Neuronal stem cell (in vitro differentiated cells): ENCODE results near the gene ATP1A3.

Experiments used
- DNase-seq: peaks from one replicate; pipeline ENCODE4 v3.0.0-alpha.2; 2013; ENCODE audit warnings: low spot score
- H2AFZ ChIP-seq: one replicate; pipeline ENCODE4 v1.6.1; 2013; ENCODE audit warnings: mild to moderate bottlenecking, low read length, inconsistent platforms
- H2AK5ac ChIP-seq: 2 replicates; pipeline ENCODE4 v1.6.1; 2013; ENCODE audit warnings: low read depth, mild to moderate bottlenecking, inconsistent platforms, low read length, moderate library complexity, mixed read lengths
- H2BK120ac ChIP-seq: 2 replicates; pipeline ENCODE4 v1.6.1; 2013; ENCODE audit warnings: low read depth, mild to moderate bottlenecking, inconsistent platforms, low read length, moderate library complexity, mixed read lengths
- H2BK12ac ChIP-seq: one replicate; pipeline ENCODE4 v1.6.1; 2013; ENCODE audit warnings: low read length, inconsistent platforms
- H2BK15ac ChIP-seq: 2 replicates; pipeline ENCODE4 v1.6.1; 2013; ENCODE audit warnings: mild to moderate bottlenecking, low read length, inconsistent platforms, mixed read lengths
- H2BK5ac ChIP-seq: one replicate; pipeline ENCODE4 v1.6.1; 2013; ENCODE audit warnings: inconsistent platforms, mild to moderate bottlenecking, low read length, moderate library complexity
- H3K14ac ChIP-seq: one replicate; pipeline ENCODE4 v1.6.1; 2013; ENCODE audit warnings: low read length, inconsistent platforms
- H3K18ac ChIP-seq: 2 replicates; pipeline ENCODE4 v1.6.1; 2013; ENCODE audit warnings: low read length, inconsistent platforms
- H3K23ac ChIP-seq: 2 replicates; pipeline ENCODE4 v1.6.1; 2013; ENCODE audit warnings: low read depth, mild to moderate bottlenecking, mixed read lengths, low read length, inconsistent platforms; ENCODE audit not compliant: poor library complexity
- H3K27ac ChIP-seq: replicated peaks from 3 replicates; pipeline ENCODE4 v1.5.1; 2013; ENCODE audit warnings: low read length, inconsistent platforms
- H3K27me3 ChIP-seq, 3 experiments: 2 replicates each; pipeline ENCODE4 v1.6.1; 2013; ENCODE audit warnings: low read length in 3 of 3, mild to moderate bottlenecking in 2 of 3, inconsistent platforms in 1 of 3, low read depth in 1 of 3, mixed read lengths in 1 of 3, moderate library complexity in 1 of 3; ENCODE audit not compliant: control insufficient read depth in 3 of 3, insufficient read depth in 3 of 3
- H3K36me3 ChIP-seq, 2 donors: replicated peaks in 1 of 2; 2 replicates each; pipeline ENCODE4 v1.6.1; 2013; ENCODE audit warnings: low read length in 2 of 2; ENCODE audit not compliant: control insufficient read depth in 2 of 2, insufficient read depth in 2 of 2
- H3K4ac ChIP-seq: 2 replicates; pipeline ENCODE4 v1.6.1; 2013; ENCODE audit warnings: inconsistent platforms, mild to moderate bottlenecking, low read length, moderate library complexity
- H3K4me1 ChIP-seq, 2 donors: 1 replicate in 1 of 2; 2 replicates in 1 of 2; pipeline ENCODE4 v1.6.1; 2013; ENCODE audit warnings: low read length in 2 of 2, low read depth in 1 of 2; ENCODE audit not compliant: control insufficient read depth in 2 of 2, insufficient read depth in 1 of 2
- H3K4me2 ChIP-seq: one replicate; pipeline ENCODE4 v1.6.1; 2013; ENCODE audit warnings: mild to moderate bottlenecking, low read length, inconsistent platforms; ENCODE audit not compliant: insufficient read depth, poor library complexity, severe bottlenecking
- H3K4me3 ChIP-seq, 2 donors: 2 replicates each; pipeline ENCODE4 v1.5.1; 2013; ENCODE audit warnings: low read length in 2 of 2, mild to moderate bottlenecking in 2 of 2, inconsistent platforms in 1 of 2, moderate library complexity in 1 of 2
- H3K79me1 ChIP-seq: one replicate; pipeline ENCODE4 v1.6.1; 2013; ENCODE audit warnings: low read depth, mild to moderate bottlenecking, inconsistent platforms, low read length, moderate library complexity
- H3K9ac ChIP-seq: one replicate; pipeline ENCODE4 v1.6.1; 2013; ENCODE audit warnings: mild to moderate bottlenecking, low read depth, low read length, inconsistent platforms; ENCODE audit not compliant: poor library complexity
- H3K9me3 ChIP-seq, 2 donors: replicated peaks in 1 of 2; 2 replicates each; pipeline versions ENCODE3 to v1.6.1; 2013; ENCODE audit warnings: low read length in 2 of 2, mild to moderate bottlenecking in 2 of 2, inconsistent platforms in 1 of 2, low read depth in 1 of 2, mixed read lengths in 1 of 2, moderate library complexity in 1 of 2; ENCODE audit not compliant: control insufficient read depth in 2 of 2, insufficient read depth in 1 of 2
- H4K8ac ChIP-seq: one replicate; pipeline ENCODE4 v1.6.1; 2013; ENCODE audit warnings: low read depth, mild to moderate bottlenecking, inconsistent platforms, low read length, moderate library complexity
- H4K91ac ChIP-seq: one replicate; pipeline ENCODE4 v1.6.1; 2013; ENCODE audit warnings: low read length, low read depth, mild to moderate bottlenecking, inconsistent platforms; ENCODE audit not compliant: poor library complexity
- WGBS, 2 donors: extraction: QIAGEN DNeasy Blood & Tissue Kit; methylation state at CpG; one replicate each; pipeline ENCODE4 v1.1.7; 2013; ENCODE audit warnings: missing lambda C conversion rate in 2 of 2, mixed read lengths in 1 of 2; ENCODE audit not compliant: insufficient read length in 2 of 2, insufficient replicate concordance in 1 of 2; ENCODE audit errors: extremely low coverage in 2 of 2; 5-methylcytosine and 5-hydroxymethylcytosine counted together

Gene ATP1A3

GRCh38 chr19:41936416-41936850, 57.6 kb downstream of the ATP1A3 start:
- Histone ChIP-seq H3K18ac (no peak overlapping the region), H3K4me1 (peaks cover 0 to 2% of the 10 kb centered on the region in 2 donors), H4K8ac (no peak overlapping the region), H2BK120ac (no peak overlapping the region), H3K79me1 (no peaks in the 10 kb centered on the region), H2AFZ (no peak overlapping the region), H3K23ac (peak overlapping the region; percentile 14), H3K9me3 (peaks cover 0 to 2% of the 10 kb centered on the region in 2 donors), H3K4ac (no peak overlapping the region), H3K27ac (no peak overlapping the region), H3K4me2 (no peak overlapping the region), H2BK5ac (no peak overlapping the region), H3K9ac (no peak overlapping the region), H4K91ac (no peak overlapping the region), H2BK15ac (peak overlapping the region; percentile 6), H3K14ac (no peak overlapping the region), H3K27me3 (peaks cover 17 to 83% (median 69%) of the 10 kb centered on the region in 3 experiments), H3K4me3 (peak overlapping the region in 1 of 2 donors; percentile 26), H2BK12ac (no peak overlapping the region), H3K36me3 (no peaks in the 10 kb centered on the region), H2AK5ac (peak overlapping the region; percentile 41)
- no peak for DNase-seq
- whole genome bisulfite sequencing, 2 donors = no CpG with 5 or more reads among the region's 8 CpGs

DNA sequence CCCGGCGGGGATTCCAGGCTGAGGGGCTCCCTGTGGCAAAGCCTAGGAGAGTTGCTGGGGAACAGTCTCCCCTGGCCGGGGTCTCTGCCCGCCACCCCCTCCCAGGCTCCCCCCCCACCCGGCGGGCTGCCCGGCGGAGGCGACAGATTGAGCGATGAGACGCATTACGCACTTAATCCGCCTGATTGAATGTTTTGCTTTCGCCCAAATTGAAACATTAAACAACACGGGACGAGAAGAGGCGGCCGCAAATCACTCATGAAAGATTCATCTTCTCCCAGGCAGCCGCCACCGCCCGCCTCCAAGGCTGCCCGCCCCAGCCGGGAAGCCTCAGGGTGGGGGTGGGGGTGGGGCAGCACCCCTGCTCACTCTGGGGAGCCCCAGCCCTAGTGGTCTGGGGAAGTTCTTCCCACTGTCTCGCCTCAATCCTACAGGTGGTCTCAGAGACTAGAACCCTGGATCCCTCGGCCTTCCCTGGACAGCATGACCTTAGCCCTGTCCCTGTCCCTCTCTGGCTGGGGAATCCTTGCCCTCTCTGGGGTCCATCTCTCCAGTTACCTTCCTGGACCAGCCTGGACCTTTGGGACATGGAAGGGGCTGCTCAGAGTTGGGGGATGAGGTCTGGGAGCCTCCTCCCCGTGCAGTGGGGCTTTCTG, 58.1 kb downstream of the ATP1A3 start:
- Histone ChIP-seq H3K18ac (no peak overlapping the region), H2BK12ac (no peak overlapping the region), H3K4me1 (peaks cover 0 to under 1% of the 10 kb centered on the region in 2 donors), H3K27ac (no peak overlapping the region), H2BK15ac (peak overlapping the region; percentile 6), H2AFZ (no peak overlapping the region), H3K14ac (no peak overlapping the region), H2BK120ac (no peak overlapping the region), H4K91ac (no peak overlapping the region), H3K4me3 (no peak overlapping the region), H3K27me3 (peaks cover 17 to 83% (median 69%) of the 10 kb centered on the region in 3 experiments), H4K8ac (no peak overlapping the region), H3K9me3 (peaks cover 0 to 2% of the 10 kb centered on the region in 2 donors), H3K9ac (no peak overlapping the region), H3K79me1 (no peaks in the 10 kb centered on the region), H2BK5ac (no peak overlapping the region), H3K4me2 (no peak overlapping the region), H3K23ac (peak overlapping the region; percentile 14), H3K4ac (no peak overlapping the region), H2AK5ac (peak overlapping the region; percentile 41), H3K36me3 (no peaks in the 10 kb centered on the region)
- no peak for DNase-seq
- WGBS, 2 donors = no CpG with 5 or more reads among the region's 26 CpGs

GRCh38 chr19:41934849-41935374, 59.1 kb downstream of the ATP1A3 start:
- no peaks in the 10 kb centered on the region for H3K4me1 ChIP-seq
- peak; percentile 86 for DNase-seq
- no peak overlapping the region for H2BK120ac ChIP-seq
- WGBS, 2 donors = no CpG with 5 or more reads among the region's 7 CpGs
- H2AFZ ChIP-seq = no peak overlapping the region
- no peak overlapping the region for H2BK15ac ChIP-seq
- no peak overlapping the region for H2BK5ac ChIP-seq
- no peak overlapping the region for H3K14ac ChIP-seq
- H3K18ac ChIP-seq = no peak overlapping the region
- peaks cover 24 to 85% (median 75%) of the 10 kb centered on the region in 3 experiments for H3K27me3 ChIP-seq
- no peak overlapping the region for H3K4me2 ChIP-seq
- no peaks in the 10 kb centered on the region for H3K79me1 ChIP-seq
- H2AK5ac ChIP-seq = peak overlapping the region; percentile 26
- no peak overlapping the region for H4K8ac ChIP-seq
- H3K27ac ChIP-seq = no peak overlapping the region
- peaks cover 0 to 2% of the 10 kb centered on the region in 2 donors for H3K9me3 ChIP-seq
- H3K36me3 ChIP-seq = no peaks in the 10 kb centered on the region
- no peak overlapping the region for H2BK12ac ChIP-seq
- H3K4me3 ChIP-seq = no peak overlapping the region
- H3K4ac ChIP-seq = no peak overlapping the region
- no peak overlapping the region for H3K9ac ChIP-seq
- H3K23ac ChIP-seq = peak overlapping the region; percentile 60
- H4K91ac ChIP-seq = no peak overlapping the region

- Histone ChIP-seq H3K79me1 (no peaks in the 10 kb centered on the region), H2AFZ (no peak overlapping the region), H3K18ac (no peak overlapping the region), H3K14ac (no peak overlapping the region), H3K4me2 (no peak overlapping the region), H3K27me3 (peaks cover 33 to 92% (median 85%) of the 10 kb centered on the region in 3 experiments), H2AK5ac (no peak overlapping the region), H4K8ac (no peak overlapping the region), H2BK120ac (no peak overlapping the region), H3K4ac (no peak overlapping the region), H3K23ac (no peak overlapping the region), H4K91ac (no peak overlapping the region), H3K9ac (no peak overlapping the region), H2BK5ac (no peak overlapping the region), H2BK15ac (no peak overlapping the region), H3K36me3 (no peaks in the 10 kb centered on the region), H3K27ac (no peak overlapping the region), H3K4me3 (no peak overlapping the region), H2BK12ac (no peak overlapping the region), H3K4me1 (peaks cover 3 to 5% of the 10 kb centered on the region in 2 donors), H3K9me3 (peaks cover 0 to 2% of the 10 kb centered on the region in 2 donors)
- DNase-seq = no peak
- WGBS, 2 donors = no CpG with 5 or more reads among the region's 7 CpGs
Observed at GRCh38 chr19:41933693-41934426, 60.2 kb downstream of the ATP1A3 start.
